Ramos (cell line): ENCODE data around the gene RYR3.

Experiments used
- in situ Hi-C: fragments of 300-500 bp; cut with MboI; formaldehyde crosslinking; loops from one replicate; pipeline ENCODE4 v1.14.3; 2022; ENCODE audit warnings: low sequenced_read_pairs; ENCODE audit not compliant: unreplicated experiment

The RYR3 gene

DNA sequence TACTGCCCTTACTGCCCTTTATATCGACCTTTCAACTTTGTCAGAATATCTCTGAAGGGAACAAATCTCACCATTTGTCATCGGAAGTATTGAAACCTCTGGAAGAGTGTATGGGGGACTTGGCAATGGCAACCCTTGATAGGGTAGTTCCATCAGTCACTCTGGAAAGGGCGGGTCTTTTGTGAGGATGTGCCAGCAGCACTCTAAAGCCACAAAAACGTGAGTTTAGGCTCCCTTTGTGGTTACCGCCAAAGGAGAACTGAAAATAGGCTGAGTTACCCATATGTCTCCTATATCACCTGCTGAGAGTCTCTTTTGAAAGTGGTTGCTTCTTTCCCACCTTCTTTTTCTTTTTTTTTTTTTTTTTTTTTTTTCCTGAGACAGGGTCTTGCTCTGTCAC, 360.7 kb downstream of the RYR3 start:
- in situ Hi-C loops: no loop called here

DNA sequence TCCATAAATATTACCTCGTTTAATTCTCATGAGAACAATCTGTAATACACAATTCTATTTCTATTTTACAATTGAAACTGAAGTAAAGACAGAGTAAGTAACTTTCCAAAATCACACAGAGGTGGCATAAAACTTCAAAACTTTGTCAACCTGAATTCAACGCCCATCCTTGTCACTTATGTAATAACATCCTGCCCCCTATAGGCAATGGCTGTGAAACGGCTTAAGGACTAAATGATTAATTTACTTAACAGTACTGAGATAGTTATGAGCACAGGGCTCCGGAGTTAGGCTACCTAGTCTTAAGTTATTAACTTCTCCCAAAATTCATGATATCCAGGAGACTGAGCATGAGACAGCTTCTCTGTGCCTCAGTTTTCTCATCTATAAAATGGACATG, 364.5 kb downstream of the RYR3 start:
- in situ Hi-C loops: no loop called here

DNA sequence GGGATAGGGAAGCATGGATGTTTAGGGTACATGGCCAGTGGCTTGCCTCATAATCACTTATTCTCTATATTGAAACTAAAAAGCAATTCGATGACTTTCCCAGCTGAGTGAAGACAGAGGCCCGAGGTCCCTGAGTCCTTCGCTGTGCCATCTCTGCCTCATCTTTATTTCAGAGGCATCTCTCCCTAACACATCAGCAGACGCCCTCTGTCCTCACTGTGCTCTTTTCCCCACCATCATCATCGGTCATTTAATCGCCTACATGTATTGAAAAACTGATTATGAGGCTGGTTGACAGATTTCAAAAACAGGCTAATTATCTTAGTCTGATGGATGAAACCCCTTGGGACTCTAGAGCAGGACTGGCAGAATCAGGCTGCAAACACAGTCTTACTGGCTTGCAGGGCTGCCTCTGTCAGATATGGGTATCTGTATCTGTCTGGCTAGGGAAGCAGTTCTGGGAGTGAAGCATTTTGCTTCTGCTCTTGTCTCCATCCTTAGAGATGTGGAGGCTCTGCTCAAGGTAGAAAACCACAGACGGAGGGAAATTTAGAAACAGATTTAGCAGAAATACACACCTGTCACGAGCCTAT, 366.6 kb downstream of the RYR3 start:
- in situ Hi-C loops: no loop called here

DNA sequence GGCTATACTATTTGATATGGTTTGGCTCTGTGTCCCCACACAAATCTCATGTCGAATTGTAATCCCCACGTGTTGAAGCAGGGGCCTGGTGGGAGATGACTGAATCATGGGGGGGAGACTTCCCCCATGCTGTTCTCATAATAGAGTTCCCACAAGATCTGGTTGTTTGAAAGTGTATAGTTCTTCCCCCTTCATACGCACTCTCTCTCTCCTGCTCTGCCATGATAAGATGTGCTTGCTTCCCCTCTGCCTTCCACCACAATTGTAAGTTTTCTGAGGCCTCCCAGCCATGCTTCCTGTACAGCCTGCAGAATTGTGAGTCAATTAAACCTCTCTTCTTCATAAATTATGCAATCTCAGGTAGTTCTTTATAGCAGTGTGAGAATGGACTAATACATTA, 367.4 kb downstream of the RYR3 start:
- in situ Hi-C loops: no loop called here

DNA sequence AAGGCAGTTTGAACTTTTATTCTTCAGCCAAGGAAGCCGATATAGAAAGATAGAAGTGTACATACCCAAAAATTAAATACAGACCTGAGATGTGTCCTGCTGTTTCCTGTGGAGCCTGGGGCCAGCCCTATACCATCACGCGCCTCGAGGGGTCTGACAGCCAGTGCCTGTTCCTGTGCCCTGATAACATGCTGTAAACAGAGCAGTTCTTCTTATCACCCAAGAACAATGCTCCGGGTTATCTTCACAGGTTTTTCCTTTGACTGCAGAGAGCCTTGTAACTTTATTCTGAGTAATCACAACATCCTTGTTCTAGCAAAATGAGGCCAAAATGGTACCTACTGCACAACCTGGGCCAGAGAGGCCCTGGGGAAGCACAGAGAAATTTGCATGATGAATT, 367.8 kb downstream of the RYR3 start:
- in situ Hi-C loops: no loop called here

DNA sequence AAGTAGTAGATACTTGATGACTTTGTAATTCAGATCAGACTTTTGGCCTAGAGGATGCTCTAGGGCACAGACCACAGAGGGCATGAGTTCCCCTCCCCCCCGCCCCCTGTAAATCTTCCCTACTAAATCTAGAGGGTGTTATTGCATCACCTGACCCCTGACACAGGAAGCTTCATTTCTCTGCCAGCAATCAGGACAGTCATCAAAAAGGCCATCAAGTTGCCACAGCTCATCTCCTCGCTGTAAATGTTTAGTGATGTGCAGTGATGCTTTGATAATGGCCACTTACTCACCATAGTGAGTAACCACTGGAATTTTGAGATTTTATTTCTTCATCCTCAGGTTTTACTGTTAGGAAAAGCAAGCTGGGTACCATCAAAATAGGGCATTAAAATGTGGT, 368.3 kb downstream of the RYR3 start:
- in situ Hi-C loops: no loop called here

DNA sequence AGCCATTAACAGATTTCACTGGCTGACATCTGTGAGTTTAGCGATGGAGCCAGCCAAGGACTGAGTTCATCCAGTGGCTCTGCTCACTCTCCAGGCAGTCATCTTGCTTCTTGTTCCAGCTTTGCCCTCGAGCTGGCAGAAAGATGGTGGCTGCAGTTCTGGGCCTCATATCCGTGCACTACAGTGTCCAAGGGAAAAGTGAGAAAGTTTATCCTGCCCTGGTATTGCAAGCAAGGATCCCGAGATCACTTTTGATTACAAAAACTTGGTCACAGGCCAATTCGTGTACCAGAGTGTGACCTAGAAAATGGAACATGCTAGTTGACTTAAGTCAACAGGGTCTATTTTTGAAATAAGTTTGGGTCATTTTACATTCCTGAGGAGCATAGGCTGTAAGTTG, 369.6 kb downstream of the RYR3 start:
- in situ Hi-C loops: no loop called here

DNA sequence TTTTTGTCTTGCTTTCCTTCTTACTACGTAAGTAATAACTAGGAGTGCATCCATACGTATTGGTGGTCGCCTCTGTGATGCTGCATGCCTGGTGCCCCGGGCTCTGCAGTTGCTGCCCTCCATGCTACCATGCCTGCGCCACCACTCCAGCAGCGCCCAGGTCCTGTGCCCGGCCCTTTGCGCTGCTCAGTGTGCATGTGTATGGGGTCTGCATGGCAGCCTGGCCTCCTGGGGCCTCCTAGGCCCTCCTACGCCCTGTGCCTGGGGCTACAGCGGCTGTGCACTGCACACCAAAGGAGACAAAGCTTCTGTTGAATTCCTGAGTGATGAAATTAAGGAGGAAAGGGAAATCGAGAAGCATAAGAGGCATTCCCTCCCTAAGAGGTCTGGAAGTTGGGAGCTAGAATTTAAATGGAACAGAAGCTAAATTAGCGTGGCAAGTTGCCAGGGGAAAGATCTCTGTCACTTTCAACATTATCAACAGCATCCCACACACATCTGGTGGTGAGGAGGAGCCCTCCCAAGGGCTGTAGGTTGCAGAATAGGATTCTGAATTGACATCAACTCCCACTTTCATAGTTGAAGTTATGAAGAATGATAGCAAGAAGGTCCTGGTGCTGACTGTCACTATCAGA, 382.5 kb downstream of the RYR3 start:
- in situ Hi-C loops: no loop called here

DNA sequence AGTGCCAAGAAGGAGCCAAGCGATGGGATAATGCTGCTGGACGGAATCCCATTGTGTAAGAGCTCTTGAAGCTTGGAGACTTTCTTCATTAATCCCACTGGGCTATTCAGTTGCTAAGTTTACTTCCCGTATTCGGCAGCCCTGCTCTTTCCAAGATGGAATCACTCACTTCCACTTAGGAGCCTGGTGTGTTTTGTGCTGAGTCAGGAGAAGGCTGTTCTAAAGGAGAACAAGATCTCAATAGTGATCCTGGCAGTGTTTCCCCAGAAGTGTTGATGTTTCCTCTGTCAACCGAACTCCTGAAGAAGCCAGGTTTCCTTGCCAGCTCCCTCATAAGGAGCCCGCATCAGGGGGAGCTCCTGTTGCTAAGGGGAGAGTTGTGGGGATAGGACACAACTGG, 387.4 kb downstream of the RYR3 start:
- in situ Hi-C loops: loop anchor here (5.0 kb wide), 1 partner anchor 401 kb away; no protein-coding TSS in a partner anchor

DNA sequence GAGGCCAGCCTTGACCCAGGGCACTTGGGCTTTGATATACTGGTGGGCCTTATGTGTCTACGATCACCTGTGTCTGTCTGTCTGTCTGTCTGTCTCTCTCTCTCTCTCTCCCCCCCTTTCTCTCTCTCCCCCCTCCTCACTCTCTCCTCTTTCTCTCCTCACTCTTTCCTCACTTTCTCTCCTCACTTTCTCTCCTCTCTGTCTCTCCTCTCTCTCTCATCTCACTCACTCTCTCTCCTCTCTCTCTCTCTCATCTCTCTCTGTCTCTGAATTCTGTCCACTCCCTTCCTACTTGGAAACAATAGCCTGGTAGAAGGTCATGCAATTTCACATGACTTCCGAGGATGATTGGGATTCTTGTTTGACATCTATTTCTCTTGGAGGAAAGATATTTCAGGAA, 388.4 kb downstream of the RYR3 start:
- in situ Hi-C loops: loop anchor here (5.0 kb wide), 1 partner anchor 402 kb away; no protein-coding TSS in a partner anchor

DNA sequence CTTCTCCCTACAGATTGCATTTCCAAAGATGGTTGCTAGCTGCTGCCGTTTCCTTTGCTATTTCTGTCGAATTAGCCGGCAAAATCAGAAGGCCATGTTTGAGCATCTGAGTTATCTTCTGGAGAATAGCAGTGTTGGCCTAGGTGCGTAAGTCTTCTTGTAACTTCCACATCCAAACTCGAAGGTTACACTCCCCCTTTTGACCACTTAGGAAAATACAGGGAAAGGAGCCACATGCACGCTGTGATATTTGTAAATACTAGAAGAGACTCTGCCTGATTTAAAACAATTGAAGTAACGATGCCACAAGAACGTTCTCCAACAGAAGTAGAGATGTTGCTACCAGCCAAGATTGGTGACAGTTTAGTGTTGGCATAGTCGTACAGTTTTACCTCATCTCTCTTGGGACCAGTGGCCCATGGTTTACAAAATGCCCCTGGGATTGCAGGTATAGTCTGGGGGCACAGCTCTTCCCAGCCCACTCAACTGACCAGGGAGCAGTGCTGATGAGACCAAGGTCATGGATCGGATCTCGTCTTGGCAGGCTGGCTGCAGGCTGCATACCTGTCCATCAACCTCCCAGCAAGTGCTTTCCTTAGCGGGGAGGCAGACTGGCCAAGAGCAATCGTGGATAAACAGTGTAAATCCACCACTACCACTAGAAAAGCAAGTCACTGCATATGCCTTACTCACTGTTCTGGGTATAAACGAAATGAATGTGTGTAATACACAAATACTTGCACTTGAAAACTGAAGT, 389.1 kb downstream of the RYR3 start:
- in situ Hi-C loops: loop anchor here (5.0 kb wide), 1 partner anchor 403 kb away; no protein-coding TSS in a partner anchor

DNA sequence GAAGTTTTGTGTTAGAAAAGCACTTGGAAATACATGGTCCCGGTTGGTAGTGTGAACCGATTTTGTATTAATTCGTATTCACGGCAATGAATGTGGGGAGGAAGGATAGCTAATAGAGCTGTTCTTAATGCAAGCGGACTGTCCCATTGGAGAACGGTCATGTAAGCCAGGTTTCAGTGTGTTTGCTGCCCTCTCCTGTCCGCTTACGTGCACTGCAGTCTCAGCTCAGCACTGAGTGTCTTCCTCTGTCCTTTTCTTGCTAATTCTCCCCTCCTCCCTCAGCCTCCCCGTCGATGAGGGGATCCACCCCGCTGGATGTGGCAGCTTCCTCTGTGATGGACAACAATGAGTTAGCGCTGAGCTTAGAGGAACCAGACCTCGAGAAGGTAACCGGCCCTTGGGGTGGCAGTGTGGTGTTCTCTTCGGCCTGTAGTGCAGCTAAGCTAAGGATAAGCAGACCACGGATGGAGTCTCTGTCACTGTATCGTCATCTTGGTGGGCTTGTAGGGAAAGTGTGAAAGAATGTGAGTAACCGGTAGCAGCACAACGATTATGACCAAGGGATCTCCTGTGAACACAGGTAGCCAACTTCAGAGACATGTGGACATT, 390.0 kb downstream of the RYR3 start:
- in situ Hi-C loops: no loop called here

DNA sequence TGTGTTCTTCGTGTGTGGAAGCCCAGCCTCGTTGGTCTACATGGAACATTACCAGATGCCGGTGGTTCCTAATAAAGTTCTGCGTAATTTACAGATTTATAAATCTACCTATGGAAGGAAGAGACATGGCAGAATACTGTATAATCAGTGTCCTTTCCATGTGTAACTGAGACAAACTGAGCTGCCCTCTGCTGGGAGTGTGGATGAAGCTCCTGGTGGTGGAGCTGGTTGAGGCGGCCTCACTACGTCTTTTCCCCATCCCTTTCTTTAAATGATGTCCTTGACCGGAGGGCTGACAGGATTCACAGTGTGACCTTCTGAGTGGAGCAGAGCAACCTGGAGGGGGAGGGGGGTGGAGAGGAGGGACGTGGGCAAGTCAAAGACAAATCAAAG, 390.5 kb downstream of the RYR3 start:
- in situ Hi-C loops: no loop called here

DNA sequence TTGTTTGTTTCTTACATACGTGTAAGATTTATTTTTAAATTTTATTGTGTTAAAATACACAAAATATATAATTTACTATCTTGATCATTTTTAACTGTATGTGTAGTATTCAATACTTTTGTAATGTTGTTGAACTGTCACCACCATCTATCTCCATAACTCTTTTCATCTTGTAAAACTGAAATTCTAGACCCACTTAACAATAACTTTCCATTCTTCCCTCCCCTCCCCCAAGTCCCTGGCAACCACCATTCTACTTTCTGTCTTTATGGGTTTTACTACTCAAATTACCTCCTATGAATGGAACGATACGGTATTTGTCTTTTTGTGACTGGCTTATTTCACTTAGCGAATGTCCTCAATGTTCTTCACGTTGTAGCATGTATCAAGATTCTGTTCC, 395.4 kb downstream of the RYR3 start:
- in situ Hi-C loops: no loop called here

DNA sequence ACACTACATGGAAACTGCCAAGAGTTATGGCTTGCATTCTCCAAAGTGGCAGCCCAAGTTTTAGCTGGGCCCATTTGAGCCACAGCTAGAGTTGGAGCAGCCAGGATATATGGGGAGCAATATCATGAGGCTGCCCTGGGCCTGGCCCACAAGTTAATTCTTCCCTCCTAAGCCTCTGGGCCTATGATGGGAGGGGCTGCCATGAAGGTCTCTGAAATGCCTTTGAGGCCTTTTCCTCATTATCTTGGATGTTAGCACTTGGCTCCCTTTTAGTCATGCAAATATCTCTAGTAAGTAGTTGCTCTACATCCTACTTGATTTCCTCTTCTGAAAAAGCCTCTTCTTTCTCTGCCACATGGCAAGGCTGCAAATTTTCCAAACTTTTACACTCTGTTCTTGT, 400.0 kb downstream of the RYR3 start:
- in situ Hi-C loops: no loop called here

DNA sequence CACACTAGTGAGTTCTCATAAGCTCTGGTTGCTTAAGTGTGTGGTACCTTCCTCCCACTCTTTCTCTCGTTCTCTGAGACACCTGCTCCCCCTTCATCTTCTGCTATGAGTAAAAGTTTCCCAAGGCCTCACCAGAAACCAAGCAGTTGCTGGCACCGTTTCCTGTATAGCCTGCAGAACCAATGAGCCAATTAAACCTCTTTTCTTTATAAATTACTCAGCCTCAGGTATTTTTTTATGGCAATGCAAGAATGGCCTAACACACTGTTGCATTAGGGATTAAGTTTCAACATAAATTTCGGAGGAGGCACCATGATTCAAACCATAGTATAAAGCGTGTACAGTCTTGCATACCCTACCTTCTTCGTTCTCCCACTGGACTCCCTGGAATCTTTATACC, 405.3 kb downstream of the RYR3 start:
- in situ Hi-C loops: no loop called here

DNA sequence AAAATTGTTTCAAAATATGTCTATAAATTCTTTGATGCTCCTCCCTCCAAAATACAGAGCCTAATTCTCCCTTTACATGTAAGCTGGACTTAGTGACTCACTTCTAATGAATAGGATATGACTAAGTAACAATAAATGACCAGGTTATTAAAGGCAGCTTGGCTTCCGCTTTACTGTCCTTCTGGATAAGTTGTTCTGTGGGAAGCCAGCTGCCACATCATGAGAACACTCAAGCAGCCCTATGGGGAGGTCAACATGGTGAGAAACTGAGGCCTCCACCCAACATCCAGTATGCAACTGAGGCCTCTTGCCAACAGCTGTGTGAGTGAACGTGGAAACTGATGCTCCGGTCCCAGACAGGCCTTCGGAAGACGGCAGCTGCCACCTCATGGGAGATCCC, 410.2 kb downstream of the RYR3 start:
- in situ Hi-C loops: no loop called here

DNA sequence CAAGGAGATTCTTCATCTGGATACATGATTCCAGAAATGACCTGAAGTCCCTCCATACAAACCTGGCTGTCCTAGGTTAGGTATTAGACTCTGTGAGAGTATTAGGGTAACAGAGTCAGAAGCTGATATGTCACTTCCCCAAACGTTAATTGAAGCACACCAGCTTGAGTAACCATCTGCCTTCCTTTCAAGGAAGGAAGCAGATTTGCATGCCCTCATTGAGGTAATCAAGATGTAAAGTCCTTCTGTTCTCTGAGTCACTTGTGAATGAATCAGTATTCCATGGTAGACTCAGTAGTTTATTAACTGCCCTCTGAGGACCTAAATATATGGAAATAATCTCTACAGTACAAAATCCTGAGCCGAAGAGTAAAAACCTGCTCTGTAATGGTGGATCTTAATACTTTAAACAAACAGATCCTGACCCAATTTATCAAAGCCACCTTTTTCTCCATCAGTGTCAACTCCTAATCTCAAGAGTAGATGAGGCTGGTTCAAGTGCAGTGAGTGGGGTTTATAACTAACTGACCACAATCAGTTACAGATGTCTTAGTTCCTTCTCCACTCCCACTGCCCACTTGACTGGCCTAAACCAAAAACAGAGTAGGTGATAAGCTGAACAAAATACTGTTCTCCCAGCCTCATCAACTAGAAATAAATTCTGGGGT, 411.4 kb downstream of the RYR3 start:
- in situ Hi-C loops: no loop called here

DNA sequence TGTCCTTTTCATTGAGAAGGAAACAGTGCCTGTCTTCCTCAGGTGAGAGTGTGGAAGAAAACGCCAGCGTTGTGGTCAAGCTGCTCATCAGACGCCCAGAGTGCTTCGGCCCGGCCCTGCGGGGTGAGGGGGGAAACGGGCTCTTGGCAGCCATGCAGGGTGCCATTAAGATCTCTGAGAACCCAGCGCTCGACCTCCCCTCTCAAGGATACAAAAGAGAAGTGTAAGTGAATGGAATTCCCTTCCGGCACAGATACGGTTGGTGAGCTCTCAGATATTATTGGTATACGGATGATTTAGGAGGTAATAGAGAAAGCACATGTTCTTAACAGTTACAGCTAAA, 411.9 kb downstream of the RYR3 start:
- in situ Hi-C loops: no loop called here

DNA sequence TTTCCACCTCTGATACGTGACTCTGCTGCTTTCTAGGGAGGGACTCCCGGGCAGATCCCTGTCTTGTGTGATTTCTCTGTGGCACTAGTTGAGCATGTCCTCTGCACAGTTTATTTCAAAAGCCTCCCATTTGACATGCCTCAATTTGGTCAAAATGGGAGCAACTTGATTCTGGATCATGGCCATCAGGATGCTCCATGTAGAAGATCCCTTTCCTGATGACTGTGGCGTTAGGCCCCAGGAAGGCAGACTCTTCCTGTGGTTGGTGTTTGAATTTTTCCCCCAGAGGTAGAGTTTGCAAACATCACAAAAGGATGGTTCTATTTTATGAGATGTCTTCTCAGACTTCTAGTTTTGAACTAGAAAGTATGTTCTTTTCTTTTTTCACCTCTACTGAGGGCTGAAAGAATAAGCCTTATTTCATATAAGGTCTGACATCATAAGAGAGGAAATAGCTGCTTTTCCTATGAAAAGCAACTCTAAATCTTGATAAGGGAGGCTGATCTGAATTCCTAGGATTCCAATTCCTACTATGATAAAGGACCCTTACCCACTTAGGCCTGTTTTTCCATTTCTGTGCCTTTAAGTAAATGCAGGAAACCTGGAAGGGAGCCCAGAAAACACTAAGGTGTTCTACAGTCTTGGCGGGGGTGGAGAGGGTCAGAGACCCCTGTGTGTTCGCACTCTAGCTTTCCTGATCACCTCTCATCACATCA, 413.7 kb downstream of the RYR3 start:
- in situ Hi-C loops: no loop called here
